GM19238 (cell line): ENCODE data around the gene ZNF524.
A peak's percentile ranks its signal among the peaks of the same experiment; 100 is the strongest.

Source experiments
- DNase-seq: peaks from one replicate; pipeline ENCODE4 v3.0.0; 2011; ENCODE audit warnings: low spot score; ENCODE audit not compliant: insufficient read length

Gene ZNF524

DNA sequence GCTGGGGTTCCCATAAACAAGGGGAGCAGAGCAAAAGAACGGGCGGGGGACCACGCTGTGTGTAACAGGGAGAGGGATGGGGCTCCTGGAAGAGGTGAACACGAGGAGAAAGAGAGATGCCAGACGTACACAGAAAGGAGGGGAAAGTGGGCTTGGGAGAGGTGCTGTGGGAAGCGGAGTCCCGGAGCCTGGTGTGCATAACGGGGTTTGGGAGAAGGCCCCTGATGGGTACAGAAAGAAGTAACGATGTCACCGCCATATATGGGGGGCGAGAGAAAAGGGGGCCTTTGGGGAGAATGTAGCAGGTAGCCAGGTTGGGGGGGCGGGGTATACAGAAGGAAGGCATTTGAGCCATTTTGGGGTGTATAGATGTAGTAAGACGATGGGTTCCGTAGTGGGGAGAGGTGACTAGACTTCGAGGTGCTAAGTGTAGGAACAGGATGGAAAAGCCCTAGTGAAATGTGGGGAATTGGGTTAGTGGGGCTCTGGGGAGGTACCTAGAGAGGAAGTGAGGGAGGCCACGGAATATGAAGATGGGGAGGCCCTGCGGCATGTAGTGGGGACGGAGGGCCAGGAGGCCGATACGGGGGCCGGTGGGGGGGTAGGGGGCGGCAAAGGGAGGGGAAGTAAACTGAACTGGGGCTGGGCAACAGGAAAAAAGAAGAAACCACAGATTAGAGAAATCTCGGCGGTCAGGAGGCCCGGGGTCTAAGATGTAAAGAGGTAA, 41.5 kb downstream of the ZNF524 start:
- no peak for DNase-seq

DNA sequence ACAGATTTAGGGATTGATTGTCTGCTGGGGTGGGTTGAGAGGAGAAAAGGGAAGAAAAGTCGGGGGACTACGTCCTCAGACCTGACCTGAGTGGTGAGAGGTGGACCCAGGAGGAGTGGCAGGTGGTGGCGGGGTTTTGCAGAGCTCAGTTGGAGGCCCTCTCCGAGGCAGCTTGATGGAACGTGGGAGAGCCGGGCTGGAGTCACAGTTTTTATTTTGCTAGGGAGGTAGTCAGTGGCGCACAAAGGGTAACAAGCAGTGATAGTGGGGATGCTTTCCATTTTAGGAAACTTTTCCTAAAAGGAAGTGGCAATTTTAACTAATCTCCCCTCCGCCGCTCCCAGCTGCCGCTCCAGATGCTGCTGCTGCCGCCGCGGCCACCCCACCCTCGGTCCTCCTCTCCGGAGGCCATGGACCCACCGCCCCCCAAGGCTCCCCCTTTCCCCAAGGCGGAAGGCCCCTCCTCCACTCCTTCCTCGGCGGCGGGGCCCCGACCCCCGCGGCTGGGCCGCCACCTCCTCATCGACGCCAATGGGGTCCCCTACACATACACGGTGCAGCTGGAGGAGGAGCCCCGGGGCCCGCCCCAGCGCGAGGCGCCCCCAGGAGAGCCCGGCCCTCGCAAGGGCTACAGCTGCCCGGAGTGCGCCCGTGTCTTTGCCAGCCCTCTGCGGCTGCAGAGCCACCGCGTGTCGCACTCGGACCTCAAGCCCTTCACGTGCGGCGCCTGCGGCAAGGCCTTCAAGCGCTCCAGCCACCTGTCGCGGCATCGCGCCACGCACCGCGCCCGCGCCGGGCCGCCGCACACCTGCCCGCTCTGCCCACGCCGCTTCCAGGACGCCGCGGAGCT, 42.3 kb downstream of the ZNF524 start:
- no peak for DNase-seq

DNA sequence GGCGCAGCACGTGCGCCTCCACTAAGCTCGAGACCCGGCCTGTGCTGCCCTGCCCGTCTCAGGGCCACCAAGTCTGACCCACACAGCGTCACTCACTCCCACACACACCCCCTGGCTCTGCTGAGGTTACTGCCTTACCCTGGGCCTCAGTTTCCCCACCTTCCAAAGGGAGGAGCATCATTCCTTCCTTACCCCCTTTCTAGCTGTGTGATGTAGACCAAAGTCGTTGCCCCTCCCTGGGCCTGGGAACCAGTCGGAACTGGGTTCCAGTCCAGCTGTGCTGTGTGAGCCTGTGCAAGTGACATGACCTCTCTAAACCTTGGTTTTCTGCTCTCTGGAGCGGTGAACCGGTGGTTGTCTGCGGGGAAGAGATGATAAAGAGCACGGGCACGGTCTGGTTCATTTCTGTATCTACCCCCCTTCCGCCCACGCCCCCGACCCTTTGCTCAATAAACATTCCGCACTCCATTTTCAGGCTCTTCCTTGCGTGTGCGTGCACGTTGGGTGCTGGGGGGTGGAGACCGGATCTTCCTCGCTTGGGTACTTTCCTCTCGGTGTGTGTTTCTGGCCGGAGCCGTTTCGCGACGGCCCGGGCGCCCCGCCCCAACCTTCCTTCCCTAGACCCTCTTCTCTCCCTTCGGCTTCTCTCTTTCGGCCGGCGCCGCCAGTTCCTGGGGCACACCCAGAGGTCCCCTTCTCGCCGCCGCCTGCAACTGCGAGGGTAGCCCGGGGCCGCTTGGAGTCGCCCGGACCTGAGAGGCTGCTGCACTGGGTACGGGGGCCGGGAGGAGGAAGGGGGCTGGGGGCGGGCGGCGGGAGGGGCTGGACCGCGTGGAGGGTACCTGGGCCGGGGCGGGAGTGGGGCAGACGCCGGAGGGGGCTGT, 43.2 kb downstream of the ZNF524 start, which contains the start of gene ZNF581:
TSS of gene ZNF581 (plus strand) at position 647 of the 884 bp plus-strand sequence. CDS start 923 bp downstream, outside the sequence.
- DNase-seq: peak; percentile 84

DNA sequence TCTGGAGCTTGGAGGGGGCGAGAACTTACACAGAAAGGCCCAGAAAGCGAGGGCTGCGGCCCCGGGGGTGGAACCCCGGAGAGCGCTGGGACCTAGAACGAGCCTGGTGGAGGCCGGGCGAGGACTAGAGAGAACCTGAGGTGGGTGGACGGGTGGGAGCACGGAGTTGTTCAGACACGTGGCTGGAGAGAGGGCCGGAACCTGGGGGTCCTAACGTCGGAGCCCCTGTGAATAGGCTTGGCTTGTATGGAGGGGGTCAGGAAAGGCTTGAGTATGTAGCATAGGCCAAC, 43.7 kb downstream of the ZNF524 start:
- no peak for DNase-seq

DNA sequence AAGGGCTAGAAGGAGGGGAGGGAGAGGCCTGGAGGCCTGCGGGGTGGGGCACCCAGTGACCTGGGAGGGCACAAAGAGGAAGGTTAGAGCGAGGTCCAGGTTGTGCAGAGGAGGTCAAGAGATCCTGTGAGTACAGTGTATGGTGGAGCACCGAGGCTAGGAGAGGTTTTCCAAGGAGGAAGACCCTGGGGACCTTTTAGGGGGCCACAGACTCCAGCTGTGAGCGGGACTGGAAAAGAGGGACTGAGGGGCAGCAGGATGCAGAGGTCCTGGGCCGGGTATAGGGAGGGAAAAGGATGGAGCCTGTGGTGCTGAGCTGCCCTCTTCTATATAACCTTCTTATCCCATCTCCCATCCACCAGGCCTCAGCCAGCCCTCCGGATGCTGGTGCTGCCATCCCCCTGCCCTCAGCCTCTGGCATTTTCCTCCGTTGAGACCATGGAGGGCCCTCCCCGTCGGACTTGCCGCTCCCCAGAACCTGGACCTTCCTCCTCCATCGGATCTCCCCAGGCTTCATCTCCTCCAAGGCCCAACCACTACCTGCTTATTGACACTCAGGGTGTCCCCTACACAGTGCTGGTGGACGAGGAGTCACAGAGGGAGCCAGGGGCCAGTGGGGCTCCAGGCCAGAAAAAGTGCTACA, 44.2 kb downstream of the ZNF524 start:
- DNase-seq: no peak

DNA sequence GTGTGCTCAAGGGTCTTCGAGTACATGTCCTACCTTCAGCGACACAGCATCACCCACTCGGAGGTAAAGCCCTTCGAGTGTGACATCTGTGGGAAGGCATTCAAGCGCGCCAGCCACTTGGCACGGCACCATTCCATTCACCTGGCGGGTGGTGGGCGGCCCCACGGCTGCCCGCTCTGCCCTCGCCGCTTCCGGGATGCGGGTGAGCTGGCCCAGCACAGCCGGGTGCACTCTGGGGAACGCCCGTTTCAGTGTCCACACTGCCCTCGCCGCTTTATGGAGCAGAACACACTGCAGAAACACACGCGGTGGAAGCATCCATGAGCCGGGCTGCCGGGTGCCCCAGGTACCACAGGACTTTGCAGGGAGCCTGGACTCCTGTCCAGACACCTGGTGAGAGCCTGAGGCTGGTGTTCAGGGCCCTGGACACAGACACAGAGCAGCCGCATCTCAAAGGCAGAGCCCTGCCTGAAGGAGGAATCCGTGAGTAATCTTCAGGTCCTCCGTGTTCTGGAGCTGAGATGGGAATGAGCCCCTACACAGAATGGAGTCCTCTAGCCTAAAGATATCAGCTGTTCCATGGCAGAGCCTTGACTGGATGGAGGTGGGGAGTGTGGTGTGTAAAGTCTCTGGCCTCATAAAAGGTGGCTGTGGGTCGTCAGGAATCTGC, 44.9 kb downstream of the ZNF524 start:
- DNase-seq: no peak

DNA sequence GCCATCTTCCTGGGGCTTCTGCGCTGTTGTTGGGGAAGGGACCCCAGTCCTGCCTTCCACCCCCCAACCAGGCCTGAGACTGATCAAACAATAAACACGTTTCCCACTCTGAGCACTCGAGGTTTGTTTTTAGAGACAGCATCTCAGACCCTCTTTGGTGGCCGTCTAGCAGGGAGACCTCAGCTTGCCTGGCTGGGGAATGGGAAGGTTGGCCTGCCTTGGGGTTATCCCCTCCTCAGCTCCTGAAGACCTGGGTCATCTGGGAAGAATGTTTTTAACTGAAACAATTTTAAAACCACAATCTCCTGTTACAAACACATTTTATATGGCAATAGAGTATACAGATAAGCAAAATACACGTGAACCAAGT, 45.4 kb downstream of the ZNF524 start:
- no peak for DNase-seq

DNA sequence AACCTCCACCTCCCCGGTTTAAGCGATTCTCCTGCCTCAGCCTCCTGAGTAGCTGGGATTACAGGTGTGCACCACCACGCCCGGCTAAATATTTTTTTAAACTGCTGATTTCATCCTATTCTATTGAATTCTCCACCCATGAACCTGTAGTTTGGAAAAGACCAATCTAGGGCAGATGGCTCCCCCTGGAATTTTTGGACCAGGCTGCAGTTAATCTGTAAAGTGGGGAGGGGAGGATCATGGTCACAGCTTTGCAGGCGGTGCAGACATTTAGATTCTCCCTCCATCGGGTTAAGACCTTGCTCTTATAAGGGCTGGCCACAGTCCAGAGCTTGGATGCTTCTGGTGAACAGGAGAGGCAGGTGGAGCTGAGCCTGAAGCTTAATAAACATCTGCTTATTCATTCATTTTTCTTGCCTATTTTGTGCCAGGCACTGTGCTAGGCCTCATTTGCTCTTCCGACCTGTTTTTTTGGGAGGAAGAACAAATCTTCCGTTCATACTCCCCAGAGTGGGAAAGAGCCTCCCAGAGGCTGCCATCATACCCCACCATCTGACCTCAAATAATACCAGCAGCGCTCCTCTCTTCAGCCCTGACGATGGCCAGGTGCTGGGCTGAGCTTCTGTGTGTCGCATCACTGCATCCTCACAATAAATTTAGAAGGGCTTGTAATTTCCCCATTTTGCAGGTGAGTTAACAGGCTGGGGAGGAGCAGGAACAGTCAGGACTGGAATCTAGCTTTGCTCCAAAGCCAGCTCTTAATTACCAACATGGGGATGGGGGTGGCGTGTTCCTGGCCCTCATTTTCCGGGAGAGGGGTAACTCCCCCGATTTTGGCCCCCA, 47.0 kb downstream of the ZNF524 start:
- DNase-seq: no peak

DNA sequence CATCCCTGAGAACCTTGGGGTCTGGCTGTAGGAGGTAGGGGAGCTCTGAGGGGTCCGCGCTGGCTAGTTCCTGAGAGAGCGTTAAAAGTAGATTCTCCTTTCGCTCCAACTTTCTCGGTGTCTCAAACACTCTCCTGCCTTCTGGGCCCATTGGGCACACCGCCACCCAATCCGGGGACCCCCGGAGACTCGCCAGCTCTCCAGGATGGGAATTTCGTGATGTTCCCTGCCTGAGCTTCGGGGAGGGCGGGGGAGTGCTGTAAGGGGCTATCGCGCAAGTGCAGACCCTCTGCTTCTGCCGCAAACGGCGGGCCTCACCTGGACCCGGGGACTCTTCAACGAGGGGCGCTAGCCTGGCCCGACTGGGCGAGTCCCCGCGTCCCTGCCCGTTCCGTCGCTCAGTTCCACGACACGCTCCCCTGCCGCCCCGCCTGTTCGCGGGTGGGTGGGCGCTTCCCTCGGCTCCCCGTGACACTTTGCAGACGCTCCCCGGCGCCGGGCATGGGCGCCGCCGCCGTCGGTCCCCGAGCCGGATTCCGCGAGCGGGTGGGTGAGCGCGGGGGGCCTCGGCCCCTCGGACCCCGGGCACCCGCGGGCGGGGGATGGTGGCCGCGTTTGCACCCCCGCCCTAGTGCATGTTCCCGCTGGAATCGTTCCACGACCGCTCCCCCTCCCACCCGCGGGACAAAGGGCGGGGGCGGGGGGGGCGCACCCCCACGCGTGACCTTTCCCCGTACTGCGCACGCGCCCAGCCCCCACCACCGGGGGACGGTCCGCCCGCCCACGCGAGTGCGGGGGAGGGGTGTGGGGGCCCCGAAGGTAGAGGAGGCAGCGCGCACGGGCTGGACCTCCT, 47.9 kb downstream of the ZNF524 start, which contains the start of gene CCDC106:
TSS of gene CCDC106 (plus strand) at position 481 of the 853 bp plus-strand sequence. CDS start 835 bp downstream, outside the sequence.
- peak; percentile 69 for DNase-seq

DNA sequence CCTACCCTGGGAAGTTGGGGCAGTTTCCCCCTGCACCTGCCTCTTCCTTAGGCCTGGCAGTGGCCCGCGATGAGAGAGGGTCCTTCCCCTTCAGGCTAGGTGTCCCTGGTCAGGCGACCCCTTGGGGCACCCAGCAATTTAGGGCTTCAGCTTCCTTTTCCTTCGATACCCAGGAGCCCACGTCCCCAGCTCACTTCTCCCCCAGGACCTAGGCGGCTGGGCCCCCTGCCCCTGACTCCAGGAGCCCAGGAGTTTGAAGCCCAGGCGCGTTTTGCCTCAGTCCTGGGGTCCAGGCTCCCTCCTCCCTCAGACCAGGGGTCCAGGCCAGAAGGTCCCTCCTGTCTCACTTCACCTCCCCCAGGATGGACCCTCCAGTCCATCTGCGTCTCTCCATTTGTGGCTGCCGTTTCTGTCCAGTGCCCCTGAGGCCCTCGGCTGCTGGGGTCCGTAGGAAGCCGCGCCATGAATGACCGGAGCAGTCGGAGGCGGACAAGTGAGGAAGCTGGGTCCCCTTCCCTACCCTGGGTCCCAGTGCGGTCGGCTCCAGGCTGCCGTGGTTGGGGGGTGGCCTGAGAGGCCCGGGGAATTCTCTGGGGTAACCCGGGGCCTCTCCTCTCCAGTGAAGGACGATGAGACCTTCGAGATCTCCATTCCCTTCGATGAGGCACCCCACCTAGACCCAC, 48.6 kb downstream of the ZNF524 start:
- DNase-seq: no peak

DNA sequence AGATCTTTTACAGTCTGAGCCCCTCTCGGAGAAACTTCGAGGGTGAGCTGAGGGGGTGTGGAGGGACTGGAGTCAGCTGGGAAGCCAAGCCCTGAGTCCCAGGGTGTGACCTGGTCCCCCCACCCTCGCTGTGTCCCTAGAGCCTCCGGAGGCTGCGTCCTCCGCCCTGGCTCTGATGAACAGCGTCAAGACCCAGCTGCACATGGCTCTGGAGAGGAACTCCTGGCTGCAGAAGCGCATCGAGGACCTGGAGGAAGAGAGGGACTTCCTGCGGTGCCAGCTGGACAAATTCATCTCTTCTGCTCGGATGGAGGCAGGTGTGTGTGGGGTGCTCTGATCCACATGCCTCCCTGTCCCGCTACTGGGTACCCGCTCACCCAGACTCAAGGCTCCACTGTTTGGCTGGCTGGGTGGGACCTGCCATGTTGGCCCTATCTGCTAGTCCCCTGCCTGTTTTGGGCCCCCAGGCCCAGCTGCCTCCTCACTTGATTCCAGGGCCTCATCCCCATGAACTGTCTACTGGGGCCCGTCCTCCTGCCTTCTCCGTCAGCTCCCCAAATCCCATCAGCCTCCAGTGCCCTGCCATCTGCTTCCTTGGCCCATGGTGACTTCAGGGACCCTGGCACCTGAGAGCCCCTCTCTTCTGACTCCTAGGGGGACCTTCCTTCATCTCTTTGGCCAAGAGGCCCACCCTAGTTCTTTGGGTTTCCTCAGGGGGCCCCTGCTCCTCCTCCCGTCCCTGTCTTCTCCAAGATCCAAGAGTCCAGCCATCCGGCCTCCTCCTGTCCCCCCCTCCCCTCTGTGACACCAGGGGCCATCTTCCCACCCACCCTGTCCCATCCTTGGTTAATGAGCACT, 49.4 kb downstream of the ZNF524 start:
- no peak for DNase-seq

DNA sequence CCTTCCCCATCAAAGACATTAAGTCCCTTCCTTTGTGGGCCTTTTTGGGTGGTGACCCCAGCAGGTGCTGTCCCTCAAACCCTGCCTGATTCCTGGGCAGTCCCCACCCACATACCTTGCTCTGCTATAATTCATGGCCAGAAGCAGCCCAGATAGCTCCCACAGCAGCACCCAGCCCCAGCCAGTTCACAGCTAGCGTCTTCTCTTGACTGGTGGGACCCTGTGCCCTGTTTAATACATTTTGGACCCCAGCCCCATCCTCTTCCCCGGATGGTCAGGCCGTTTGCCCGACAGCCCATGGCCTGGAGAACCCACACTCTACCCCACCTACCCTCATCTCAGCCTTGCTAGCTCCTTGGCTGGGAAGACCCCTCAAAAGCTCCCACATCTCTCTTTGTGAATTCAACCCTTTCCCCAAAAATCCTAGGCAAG, 50.1 kb downstream of the ZNF524 start:
- DNase-seq: no peak

DNA sequence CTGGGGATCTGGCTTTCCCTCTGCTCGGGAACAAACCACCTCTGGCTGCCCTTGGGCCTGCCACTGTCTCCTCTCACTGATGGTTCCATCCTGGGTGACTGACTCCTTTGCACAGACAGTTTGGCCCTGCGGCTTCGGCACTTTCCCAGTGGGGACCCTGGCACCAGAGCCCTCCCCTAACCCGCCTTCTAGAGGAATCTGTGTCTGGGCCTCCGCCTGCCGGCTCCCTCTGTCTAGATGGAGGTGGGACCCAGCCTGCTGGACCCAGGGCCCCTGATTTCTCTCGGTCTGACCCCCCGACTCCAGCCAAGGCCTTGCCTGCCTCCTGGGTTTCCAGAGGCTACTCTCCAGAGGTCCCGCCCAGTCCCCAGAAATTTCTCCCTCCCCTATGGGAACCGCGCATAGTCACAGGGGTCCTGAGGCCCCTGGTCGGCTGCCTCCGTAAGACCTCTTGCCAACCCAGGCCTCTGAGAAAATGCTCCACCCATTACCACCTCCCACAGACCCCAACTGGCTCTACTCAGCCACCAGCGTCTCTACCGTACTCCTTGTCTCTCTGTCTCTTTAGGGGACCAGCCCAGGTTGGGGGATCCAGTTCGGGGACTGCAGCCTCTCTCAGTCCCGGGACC, 50.6 kb downstream of the ZNF524 start:
- no peak for DNase-seq

DNA sequence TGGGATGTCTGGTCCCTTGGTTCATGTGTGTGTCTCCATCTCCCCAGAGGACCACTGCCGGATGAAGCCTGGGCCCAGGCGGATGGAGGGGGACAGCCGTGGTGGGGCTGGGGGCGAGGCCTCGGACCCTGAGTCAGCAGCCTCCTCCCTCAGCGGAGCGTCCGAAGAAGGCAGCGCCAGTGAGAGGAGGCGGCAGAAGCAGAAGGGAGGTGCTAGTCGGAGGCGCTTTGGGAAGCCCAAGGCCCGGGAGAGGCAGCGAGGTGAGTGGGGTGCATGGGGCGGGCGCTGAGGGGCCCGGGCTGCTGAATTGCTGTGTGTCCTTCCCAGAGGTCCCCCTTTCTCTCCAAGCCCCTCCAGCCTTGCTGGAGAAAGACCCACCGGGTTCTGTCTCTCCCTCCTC, 51.1 kb downstream of the ZNF524 start:
- no peak for DNase-seq

DNA sequence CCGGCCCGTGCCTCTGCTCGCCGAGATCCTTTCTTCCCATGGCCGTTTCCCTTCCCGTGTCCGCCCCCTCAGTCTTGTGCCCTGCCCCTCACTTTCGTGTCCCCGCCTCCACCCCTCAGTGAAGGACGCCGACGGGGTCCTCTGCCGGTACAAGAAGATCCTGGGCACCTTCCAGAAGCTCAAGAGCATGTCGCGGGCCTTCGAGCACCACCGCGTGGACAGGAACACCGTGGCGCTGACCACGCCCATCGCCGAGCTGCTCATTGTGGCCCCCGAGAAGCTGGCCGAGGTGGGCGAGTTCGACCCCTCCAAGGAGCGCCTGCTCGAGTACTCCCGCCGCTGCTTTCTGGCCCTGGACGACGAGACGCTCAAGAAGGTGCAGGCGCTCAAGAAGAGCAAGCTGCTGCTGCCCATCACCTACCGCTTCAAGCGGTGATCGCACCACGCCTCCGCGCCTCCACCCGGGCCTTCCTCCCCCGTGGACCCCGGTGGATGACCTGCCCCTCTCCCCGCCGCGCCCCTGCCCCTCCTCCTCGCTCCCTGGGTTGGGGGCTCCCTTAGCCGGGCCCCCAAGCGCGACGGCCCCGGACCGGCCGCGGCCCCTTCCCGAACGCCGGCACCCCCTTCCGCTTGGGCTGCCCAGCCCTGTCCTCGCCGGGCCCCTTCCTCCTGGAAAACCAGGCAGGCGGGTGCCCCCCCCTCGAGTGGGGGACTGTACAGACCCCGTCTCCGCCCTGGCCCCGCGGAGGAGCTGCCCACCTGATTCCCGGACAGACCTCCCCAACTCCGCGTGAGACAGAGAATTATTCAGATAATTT, 52.4 kb downstream of the ZNF524 start:
- DNase-seq: no peak
